DMS53 (cell line): Measurements from ENCODE around the gene SUFU.
A peak's percentile ranks its signal among the peaks of the same experiment; 100 is the strongest.

Source experiments
- DNase-seq: peaks from one replicate; lab custom pipeline; 2025; lab: John Stamatoyannopoulos, UW

The SUFU gene

GRCh38 chr10:102641402-102641801 lies 137.6 kb downstream of the SUFU start:
- peak; percentile 84 for DNase-seq

GRCh38 chr10:102641880-102642735 lies 138.3 kb downstream of the SUFU start:
- peak; percentile 98 for DNase-seq

GRCh38 chr10:102642736-102643335 lies 139.1 kb downstream of the SUFU start:
- DNase-seq: peak; percentile 82

GRCh38 chr10:102643336-102644065 lies 139.7 kb downstream of the SUFU start:
- peak; percentile 88 for DNase-seq

GRCh38 chr10:102644066-102644645 lies 140.4 kb downstream of the SUFU start, which contains the start of gene TRIM8:
TRIM8 (plus strand) TSS chr10:102644479; CDS start chr10:102644618, 139 bp downstream.
- DNase-seq: peak; percentile 87

GRCh38 chr10:102644646-102645387 lies 141.0 kb downstream of the SUFU start:
- DNase-seq: peak; percentile 96

GRCh38 chr10:102645388-102645740 lies 141.6 kb downstream of the SUFU start:
- DNase-seq: peak; percentile 91

- DNase-seq: peak; percentile 84
Observed at GRCh38 chr10:102645741-102646609, 142.2 kb downstream of the SUFU start.

- DNase-seq: no peak
Observed at GRCh38 chr10:102646610-102647442, 143.1 kb downstream of the SUFU start.

GRCh38 chr10:102647443-102648268 lies 143.9 kb downstream of the SUFU start:
- DNase-seq: no peak

- DNase-seq: no peak
Observed at GRCh38 chr10:102648269-102648888, 144.6 kb downstream of the SUFU start.

- DNase-seq: no peak
Observed at GRCh38 chr10:102648889-102649796, 145.4 kb downstream of the SUFU start.

GRCh38 chr10:102649797-102650654 lies 146.3 kb downstream of the SUFU start:
- no peak for DNase-seq

GRCh38 chr10:102650655-102651454 lies 147.1 kb downstream of the SUFU start:
- DNase-seq: no peak

GRCh38 chr10:102651455-102652169 lies 147.8 kb downstream of the SUFU start:
- DNase-seq: no peak
